OCI-LY1 (cell line): Measurements from ENCODE around the gene CNIH2.
"Not testable (repeated sequence)": the region's sequence is repeated elsewhere in the genome, so short reads cannot be mapped to it uniquely, and the experiment has no call there.

Source experiments
- EZH2 ChIP-seq: fragments of 200-600 bp; sonication (generic), shearing (Covaris generic); IDR thresholded peaks from 2 replicates; pipeline ENCODE4 v1.8.0; 2017; ENCODE audit warnings: borderline replicate concordance, mixed run types, mild to moderate bottlenecking, antibody characterized with exemption, low read length, moderate library complexity, mixed read lengths
- TF ChIP-seq, protein P1 (sequence below): fragments of 200-600 bp; sonication (generic), shearing (Covaris generic); IDR thresholded peaks from 2 replicates; pipeline ENCODE4 v1.5.1; 2017; ENCODE audit warnings: mild to moderate bottlenecking, antibody characterized with exemption, low read length, moderate library complexity, mixed read lengths

DNA sequence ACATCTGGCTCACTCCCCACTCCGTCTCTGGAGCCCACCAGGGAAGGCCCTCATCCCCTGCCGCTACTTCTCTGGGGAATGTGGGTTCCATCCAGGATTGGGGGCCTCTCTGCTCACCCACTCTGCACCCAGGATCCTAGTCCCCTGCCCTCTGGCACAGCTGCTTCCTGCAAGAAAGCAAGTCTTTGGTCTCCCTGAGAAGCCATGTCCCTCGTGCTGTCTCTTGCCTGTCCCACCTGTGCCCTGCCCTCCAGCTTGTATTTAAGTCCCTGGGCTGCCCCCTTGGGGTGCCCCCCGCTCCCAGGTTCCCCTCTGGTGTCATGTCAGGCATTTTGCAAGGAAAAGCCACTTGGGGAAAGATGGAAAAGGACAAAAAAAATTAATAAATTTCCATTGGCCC is 911 bp upstream of the CNIH2 start:
- TF ChIP-seq, protein P1, sequence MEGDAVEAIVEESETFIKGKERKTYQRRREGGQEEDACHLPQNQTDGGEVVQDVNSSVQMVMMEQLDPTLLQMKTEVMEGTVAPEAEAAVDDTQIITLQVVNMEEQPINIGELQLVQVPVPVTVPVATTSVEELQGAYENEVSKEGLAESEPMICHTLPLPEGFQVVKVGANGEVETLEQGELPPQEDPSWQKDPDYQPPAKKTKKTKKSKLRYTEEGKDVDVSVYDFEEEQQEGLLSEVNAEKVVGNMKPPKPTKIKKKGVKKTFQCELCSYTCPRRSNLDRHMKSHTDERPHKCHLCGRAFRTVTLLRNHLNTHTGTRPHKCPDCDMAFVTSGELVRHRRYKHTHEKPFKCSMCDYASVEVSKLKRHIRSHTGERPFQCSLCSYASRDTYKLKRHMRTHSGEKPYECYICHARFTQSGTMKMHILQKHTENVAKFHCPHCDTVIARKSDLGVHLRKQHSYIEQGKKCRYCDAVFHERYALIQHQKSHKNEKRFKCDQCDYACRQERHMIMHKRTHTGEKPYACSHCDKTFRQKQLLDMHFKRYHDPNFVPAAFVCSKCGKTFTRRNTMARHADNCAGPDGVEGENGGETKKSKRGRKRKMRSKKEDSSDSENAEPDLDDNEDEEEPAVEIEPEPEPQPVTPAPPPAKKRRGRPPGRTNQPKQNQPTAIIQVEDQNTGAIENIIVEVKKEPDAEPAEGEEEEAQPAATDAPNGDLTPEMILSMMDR, result not testable (repeated sequence)
- TF ChIP-seq EZH2, result not testable (repeated sequence)
